HepG2 (cell line): ENCODE results near the gene F12. TPM values are rescaled to one million over a fixed set of nuclear protein-coding genes. Genes with fewer than 3 reads are reported as not detected.

ENCODE experiments used
- ATAC-seq: fragments of 200-7000 bp; cut with Tn5 transposase; 3 replicates; pipeline ENCODE4 v1.9.1; 2020; ENCODE audit warnings: mild to moderate bottlenecking, moderate library complexity
- BruUV-seq: library from RNA; stranded (reverse); fragments of 400-500 nt; replicated peaks from 2 replicates; lab custom pipeline; 2021; lab: Mats Ljungman, UMichigan
- CTCF ChIA-PET: fragments of 300-600 bp; formaldehyde crosslinking; extraction: SDS; loops from one replicate; lab custom pipeline; 2021; ENCODE audit warnings: low total read pairs, inconsistent platforms, low intra/inter-chr PET ratio; lab: Yijun Ruan, JAX
- POLR2A ChIA-PET: fragments of 350-600 bp; sonication (Branson Sonifier 250); formaldehyde crosslinking; loops from one replicate; lab custom pipeline; 2020; ENCODE audit warnings: antibody characterized with exemption, inconsistent platforms; lab: Yijun Ruan, JAX
- DNase-seq: peaks from one replicate; pipeline ENCODE4 v3.0.0-alpha.2; 2015; ENCODE audit warnings: low spot score
- FAIRE-seq: peaks from 3 replicates; lab custom pipeline; 2011; peaks lifted over from hg19 to GRCh38; lab: Jason Lieb, UNC
- H2AFZ ChIP-seq: one replicate; pipeline ENCODE4 v1.6.1; 2011; ENCODE audit warnings: low read length, inconsistent platforms
- H3K27ac ChIP-seq: fragments of 300-600 bp; 3 replicates; pipeline ENCODE4 v1.8.0; 2011; ENCODE audit warnings: mixed run types, mild to moderate bottlenecking, mixed read lengths, low read length, inconsistent platforms; ENCODE audit not compliant: insufficient read depth; ENCODE audit errors: extremely low read length
- H3K27me3 ChIP-seq, 2 experiments: fragments of 200-600 bp in 1 of 2; 2 replicates in 1 of 2; 3 replicates in 1 of 2; pipeline versions ENCODE4 v1.6.0 to v1.8.0; 2011; ENCODE audit warnings: low read length in 2 of 2, mild to moderate bottlenecking in 2 of 2, moderate library complexity in 2 of 2, inconsistent platforms in 1 of 2; ENCODE audit not compliant: insufficient read depth in 2 of 2, control insufficient read depth in 1 of 2
- H3K36me3 ChIP-seq, 2 experiments: fragments of 200-600 bp in 1 of 2; replicated peaks in 1 of 2; 2 replicates in 1 of 2; 3 replicates in 1 of 2; pipeline versions ENCODE4 v1.5.1 to v1.8.0; 2011; ENCODE audit warnings: low read length in 2 of 2, inconsistent platforms in 1 of 2; ENCODE audit not compliant: insufficient read depth in 2 of 2, control insufficient read depth in 1 of 2
- H3K4me1 ChIP-seq: 2 replicates; pipeline ENCODE4 v1.5.1; 2012; ENCODE audit warnings: low read length, inconsistent platforms; ENCODE audit not compliant: insufficient read depth
- H3K4me2 ChIP-seq: 2 replicates; pipeline ENCODE4 v1.6.0; 2011; ENCODE audit warnings: low read depth, low read length, inconsistent platforms
- H3K4me3 ChIP-seq, 3 experiments: fragments of 200-600 bp in 1 of 3; sonication (generic), shearing (Covaris generic) in 1 of 3; replicated peaks in 1 of 3; 2 replicates each; pipeline ENCODE4 v1.5.1; 2011 to 2016; ENCODE audit warnings: low read length in 3 of 3, inconsistent platforms in 2 of 3, low read depth in 2 of 3, mild to moderate bottlenecking in 2 of 3, control low read depth in 1 of 3, mixed read lengths in 1 of 3; ENCODE audit not compliant: insufficient read depth in 1 of 3
- H3K79me2 ChIP-seq: one replicate; pipeline ENCODE4 v1.6.1; 2011; ENCODE audit warnings: low read length, inconsistent platforms; ENCODE audit not compliant: insufficient read depth
- H3K9ac ChIP-seq: 2 replicates; pipeline ENCODE4 v1.6.0; 2011; ENCODE audit warnings: mild to moderate bottlenecking, low read depth, low read length, inconsistent platforms; ENCODE audit not compliant: insufficient read depth
- H3K9me3 ChIP-seq: 2 replicates; pipeline ENCODE4 v1.5.1; 2012; ENCODE audit warnings: mild to moderate bottlenecking, low read length
- H4K20me1 ChIP-seq: 2 replicates; pipeline ENCODE4 v1.6.0; 2011; ENCODE audit warnings: inconsistent platforms, mild to moderate bottlenecking, low read length, moderate library complexity; ENCODE audit not compliant: insufficient read depth
- AGO1 ChIP-seq: fragments of 200-400 bp; formaldehyde crosslinking; IDR thresholded peaks from 2 replicates; pipeline ENCODE4 v1.6.1; 2017; ENCODE audit warnings: mild to moderate bottlenecking, low read depth, low read length, moderate library complexity; ENCODE audit not compliant: poor library complexity, severe bottlenecking
- AGO2 ChIP-seq: fragments of 200-400 bp; formaldehyde crosslinking; optimal IDR thresholded peaks from 2 replicates; pipeline ENCODE3; 2017; ENCODE audit warnings: mild to moderate bottlenecking, low read depth, low read length, moderate library complexity
- ELF1 ChIP-seq: sonication (generic); formaldehyde crosslinking; IDR thresholded peaks from 2 replicates; pipeline ENCODE4 v1.4.0; 2020; ENCODE audit warnings: missing genetic modification reagents
- GLI4 ChIP-seq: sonication (generic); formaldehyde crosslinking; IDR thresholded peaks from 2 replicates; pipeline ENCODE4 v1.5.1; 2020; ENCODE audit warnings: missing genetic modification reagents, mild to moderate bottlenecking, moderate library complexity, borderline replicate concordance
- MEIS1 ChIP-seq: sonication (generic); formaldehyde crosslinking; IDR thresholded peaks from 2 replicates; pipeline ENCODE4 v1.9.0; 2021; ENCODE audit warnings: mild to moderate bottlenecking, missing genetic modification reagents, moderate library complexity, borderline replicate concordance
- POLR2A ChIP-seq, 2 experiments: IDR thresholded peaks; 2 replicates each; pipeline ENCODE4 v1.6.1; 2011; ENCODE audit warnings: low read depth in 2 of 2, low read length in 2 of 2, mild to moderate bottlenecking in 1 of 2, moderate library complexity in 1 of 2; ENCODE audit not compliant: insufficient read depth in 1 of 2
- POLR2G ChIP-seq: fragments of 200-400 bp; formaldehyde crosslinking; IDR thresholded peaks from 2 replicates; pipeline ENCODE4 v1.6.1; 2018; ENCODE audit warnings: mild to moderate bottlenecking, low read depth, low read length, moderate library complexity
- RBFOX2 ChIP-seq: fragments of 200-400 bp; formaldehyde crosslinking; IDR thresholded peaks from 2 replicates; pipeline ENCODE4 v1.6.1; 2017; ENCODE audit warnings: low read depth, mild to moderate bottlenecking, low read length
- ZNF768 ChIP-seq: sonication (generic); formaldehyde crosslinking; IDR thresholded peaks from 2 replicates; pipeline ENCODE4 v1.4.0; 2020; ENCODE audit warnings: missing genetic modification reagents
- WGBS: methylation state at CpG from one replicate; pipeline ENCODE4 v1.1.6; 2017; ENCODE audit warnings: low lambda C conversion rate; 5-methylcytosine and 5-hydroxymethylcytosine counted together
- in situ Hi-C: cut with HindIII; loops from 2 replicates; pipeline ENCODE4 v1.10.0; 2017; ENCODE audit warnings: low pct_unique_long_range_greater_than_20kb; ENCODE audit not compliant: extremely low pct_ligation_motif_present
- intact Hi-C: fragments of 100-400 bp; cut with micrococcal nuclease; formaldehyde crosslinking; loops from one replicate; pipeline ENCODE4 v1.10.0; 2022; ENCODE audit not compliant: unreplicated experiment
- polyA plus RNA-seq, 8 experiments: library from polyadenylated mRNA; depleted of rRNA in 3 of 8; stranded (reverse) in 7 of 8; unstranded in 1 of 8; fragments of >200 nt; fragmentation: Illumina TruSeq in 4 of 8; extraction: Trizol in 4 of 8; gene quantifications; 2 replicates each; pipeline versions ENCODE4 v1.2.1 to v1.2.3, GENCODE V29; 2011 to 2016; ENCODE audit warnings: low read depth in 4 of 8, missing spikeins in 1 of 8, mixed read lengths in 1 of 8; ENCODE audit not compliant: insufficient read depth in 1 of 8
- total RNA-seq, 5 experiments: library from RNA; depleted of rRNA; stranded (reverse); fragments of >200 nt; fragmentation: Illumina TruSeq; extraction: Trizol; gene quantifications; 2 replicates each; pipeline ENCODE4 v1.2.3, GENCODE V29; 2016; ENCODE audit warnings: low read depth in 1 of 5

Gene F12
- total and polyA plus RNA-seq, 2 of the 13 experiments (the other 11 are each of a cell fraction or from before 2014, with no cell fraction given): 2.5 to 3.0 TPM

- Histone ChIP-seq H3K4me2 (no peak overlapping the region), H3K27me3 (no peaks in the 10 kb centered on the region; a peak in 1 of 5 replicates), H3K9ac (no peak overlapping the region), H3K9me3 (no peaks in the 10 kb centered on the region), H2AFZ (no peak overlapping the region), H3K79me2 (peaks cover 14% of the 10 kb centered on the region), H3K27ac (no peak overlapping the region), H3K4me1 (peaks cover 44% of the 10 kb centered on the region), H3K36me3 (peaks cover 16 to 24% of the 10 kb centered on the region in 2 experiments; a peak in 4 of 5 replicates), H3K4me3 (no peak overlapping the region), H4K20me1 (no peaks in the 10 kb centered on the region)
- no peak for DNase-seq
- intact Hi-C loops: no loop called here
- in situ Hi-C loops: no loop called here
- CTCF ChIA-PET: no interaction called here
- FAIRE-seq: no peak
- no peak for ATAC-seq
- no TSS peak for BruUV-seq
- TF ChIP-seq RBFOX2: peak; percentile 66
- TF ChIP-seq POLR2G: peak; percentile 48; the same call in 1 of the 2 replicates
- peak; percentile 83 for TF ChIP-seq AGO2
- peak; percentile 93 for TF ChIP-seq AGO1
- no peak for TF ChIP-seq GLI4 (CRISPR knock-in tag)
- peak; percentile 94 for TF ChIP-seq ZNF768 (CRISPR knock-in tag)
- 100% methylated on average over 1 of the region's 29 CpGs for WGBS
- POLR2A ChIA-PET: interaction anchor here (1.4 to 1.5 kb wide), 2 partner anchors 17 to 53 kb away, joined by 3 read pairs; no protein-coding TSS in a partner anchor
Observed at GRCh38 chr5:177431317-177432142, 22.2 kb upstream of the F12 start.

- TF ChIP-seq MEIS1 (CRISPR knock-in tag) (no peak), POLR2A (IDR thresholded peaks at IDR 0.05; ENCODE audit: insufficient read depth in 1 of 2, low read depth in 2 of 2, low read length in 2 of 2) (no peak), ELF1 (no peak)
- intact Hi-C loops: no loop called here
- Histone ChIP-seq H3K4me2 (no peak overlapping the region), H2AFZ (no peak overlapping the region), H3K4me3 (no peak overlapping the region), H3K9ac (no peak overlapping the region), H3K27ac (no peak overlapping the region), H3K36me3 (peaks cover 14 to 24% of the 10 kb centered on the region in 2 experiments; a peak in 4 of 5 replicates), H3K79me2 (peaks cover 14% of the 10 kb centered on the region), H3K27me3 (no peaks in the 10 kb centered on the region; a peak in 1 of 5 replicates), H3K9me3 (no peaks in the 10 kb centered on the region), H4K20me1 (no peaks in the 10 kb centered on the region), H3K4me1 (peaks cover 43% of the 10 kb centered on the region)
- ATAC-seq (no peak), DNase-seq (no peak), FAIRE-seq (no peak)
- ChIA-PET POLR2A (interaction anchor here (1.5 kb wide), 1 partner anchor 17 kb away, joined by 3 read pairs; no protein-coding TSS in a partner anchor), CTCF (no interaction called here)
- in situ Hi-C loops: no loop called here
- BruUV-seq: no TSS peak
- WGBS: 95% methylated on average over 7 of the region's 7 CpGs
Observed at GRCh38 chr5:177430972-177431316, 21.6 kb upstream of the F12 start.
